ENCODE data around the gene MYO5C. TPM values are rescaled to one million over a fixed set of nuclear protein-coding genes. Genes with fewer than 3 reads are reported as not detected.

MYO5C gene
- total RNA-seq, 1 experiment from 2014 or later, result 0.16 TPM

DNA sequence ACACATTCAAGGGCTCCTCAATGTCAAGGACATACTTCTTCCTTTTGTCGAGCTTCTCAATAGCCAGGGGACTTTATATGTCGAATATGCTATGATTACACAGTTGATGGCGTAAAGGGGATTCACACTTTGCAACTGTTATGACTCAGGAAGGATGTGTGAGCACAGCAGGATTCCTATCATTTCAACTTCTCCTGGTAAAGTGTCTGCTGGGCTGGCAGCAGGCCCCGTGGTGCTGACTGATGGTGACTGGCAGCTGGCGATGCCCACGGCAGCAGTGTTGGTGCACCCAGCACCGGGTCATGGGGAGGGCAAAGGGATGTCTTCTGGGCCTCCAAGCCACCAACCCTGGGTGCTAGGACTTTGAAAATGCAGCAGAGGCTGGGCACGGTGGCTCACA, 59.6 kb downstream of the MYO5C start:
- no peaks in the 10 kb centered on the region for H3K9me3 ChIP-seq (replicated peaks)
- H3K4me3 ChIP-seq, result no peak overlapping the region
- H3K27me3 ChIP-seq (replicated peaks), result no peaks in the 10 kb centered on the region
- peaks cover 14% of the 10 kb centered on the region for H3K4me1 ChIP-seq (replicated peaks)
- H3K27ac ChIP-seq, result no peak overlapping the region
- no peaks in the 10 kb centered on the region for H3K36me3 ChIP-seq
- DNase-seq (ENCODE audit: low read depth in 1 of 2, low spot score in 2 of 2), result no peak

GRCh38 chr15:52234596-52235541, 60.7 kb downstream of the MYO5C start:
- no peaks in the 10 kb centered on the region for H3K36me3 ChIP-seq
- H3K4me1 ChIP-seq (replicated peaks), result peaks cover 14% of the 10 kb centered on the region
- H3K4me3 ChIP-seq, result no peak overlapping the region
- no peaks in the 10 kb centered on the region for H3K9me3 ChIP-seq (replicated peaks)
- no peaks in the 10 kb centered on the region for H3K27me3 ChIP-seq (replicated peaks)
- DNase-seq (ENCODE audit: low read depth in 1 of 2, low spot score in 2 of 2), result no peak
- no peak overlapping the region for H3K27ac ChIP-seq

DNA sequence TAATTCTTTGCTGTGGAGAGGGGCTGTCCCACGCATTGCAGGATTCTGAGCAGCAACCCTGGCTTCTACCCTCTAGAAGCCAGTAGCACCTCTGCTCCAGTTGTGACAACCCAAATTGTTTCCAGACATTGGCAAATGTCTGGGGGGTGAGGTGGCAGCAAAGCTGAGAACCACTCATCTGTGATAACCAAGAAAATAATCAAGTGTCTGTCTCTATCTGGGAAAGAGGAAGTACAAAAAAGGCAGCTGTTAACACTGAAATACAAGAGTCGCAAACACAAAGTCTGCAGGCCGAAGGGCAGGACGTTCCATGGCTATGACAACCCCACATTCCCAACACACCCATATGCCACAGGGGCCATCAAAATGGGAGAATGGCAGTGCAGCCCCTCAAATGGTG, 62.2 kb downstream of the MYO5C start:
- Histone ChIP-seq H3K36me3 (no peaks in the 10 kb centered on the region), H3K27me3 (replicated peaks) (no peaks in the 10 kb centered on the region), H3K27ac (no peak overlapping the region), H3K4me3 (no peak overlapping the region), H3K9me3 (replicated peaks) (no peaks in the 10 kb centered on the region), H3K4me1 (replicated peaks) (peaks cover 14% of the 10 kb centered on the region)
- DNase-seq (ENCODE audit: low read depth in 1 of 2, low spot score in 2 of 2), result no peak

- Histone ChIP-seq H3K9me3 (replicated peaks) (no peaks in the 10 kb centered on the region), H3K36me3 (no peaks in the 10 kb centered on the region), H3K4me1 (replicated peaks) (peaks cover 18% of the 10 kb centered on the region), H3K27me3 (replicated peaks) (no peaks in the 10 kb centered on the region), H3K27ac (no peak overlapping the region), H3K4me3 (no peak overlapping the region)
- DNase-seq (ENCODE audit: low read depth in 1 of 2, low spot score in 2 of 2), result no peak
Measured at GRCh38 chr15:52232327-52232726, 63.3 kb downstream of the MYO5C start.

DNA sequence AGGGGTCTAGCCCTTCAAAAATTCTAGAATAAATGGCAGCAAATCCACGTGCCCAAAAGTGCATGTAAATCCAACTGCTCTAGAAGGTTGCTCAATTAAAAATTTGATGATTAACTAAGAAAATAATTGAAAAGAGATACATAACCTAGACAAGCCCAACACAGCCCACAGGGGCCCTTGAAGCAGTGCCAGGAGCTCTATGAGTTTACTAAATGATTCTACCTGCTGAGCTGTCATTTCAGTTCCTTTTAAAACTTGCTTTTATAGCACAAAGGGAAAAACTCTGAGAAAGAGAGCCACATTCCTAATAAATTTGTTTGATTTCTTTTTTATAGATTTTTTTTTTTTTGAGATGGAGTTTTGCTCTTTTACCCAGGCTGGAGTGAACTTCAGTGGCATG, 65.5 kb downstream of the MYO5C start:
- no peaks in the 10 kb centered on the region for H3K27me3 ChIP-seq (replicated peaks)
- H3K9me3 ChIP-seq (replicated peaks), result no peaks in the 10 kb centered on the region
- no peak overlapping the region for H3K27ac ChIP-seq
- DNase-seq (ENCODE audit: low read depth in 1 of 2, low spot score in 2 of 2), result no peak
- H3K36me3 ChIP-seq, result no peaks in the 10 kb centered on the region
- H3K4me1 ChIP-seq (replicated peaks), result peaks cover 20% of the 10 kb centered on the region
- no peak overlapping the region for H3K4me3 ChIP-seq

GRCh38 chr15:52228921-52229320, 66.7 kb downstream of the MYO5C start:
- H3K27me3 ChIP-seq (replicated peaks), result no peaks in the 10 kb centered on the region
- H3K4me1 ChIP-seq (replicated peaks), result peaks cover 28% of the 10 kb centered on the region
- no peak for DNase-seq (ENCODE audit: low read depth in 1 of 2, low spot score in 2 of 2)
- no peak overlapping the region for H3K27ac ChIP-seq
- H3K36me3 ChIP-seq, result no peaks in the 10 kb centered on the region
- no peaks in the 10 kb centered on the region for H3K9me3 ChIP-seq (replicated peaks)
- H3K4me3 ChIP-seq, result no peak overlapping the region

- DNase-seq (ENCODE audit: low read depth in 1 of 2, low spot score in 2 of 2), result peak; percentile 73 to 76
- H3K27me3 ChIP-seq (replicated peaks), result no peaks in the 10 kb centered on the region
Measured at GRCh38 chr15:52227456-52227855, 68.1 kb downstream of the MYO5C start.

DNA sequence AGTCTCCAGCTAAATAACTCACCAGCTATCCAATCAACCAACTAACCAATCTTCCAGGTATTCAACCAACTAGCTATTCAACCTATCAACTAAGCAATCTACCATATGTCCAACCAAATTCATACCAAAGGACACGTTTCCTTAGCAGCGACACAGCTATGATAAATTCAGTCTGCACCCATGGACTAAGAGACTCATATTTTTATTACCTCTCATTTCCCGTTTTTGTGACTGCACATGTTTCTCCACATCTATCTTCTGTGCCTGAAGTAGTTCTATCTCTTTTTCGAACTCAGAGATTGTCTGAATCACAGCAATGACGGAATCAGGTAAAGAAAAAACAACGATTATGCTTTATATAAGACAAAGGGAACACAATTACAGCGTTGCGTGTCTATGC, 70.4 kb downstream of the MYO5C start:
- Histone ChIP-seq H3K4me3 (no peak overlapping the region), H3K4me1 (replicated peaks) (peaks cover 22% of the 10 kb centered on the region), H3K27me3 (replicated peaks) (no peaks in the 10 kb centered on the region), H3K9me3 (replicated peaks) (no peaks in the 10 kb centered on the region), H3K27ac (no peak overlapping the region), H3K36me3 (no peaks in the 10 kb centered on the region)
- DNase-seq (ENCODE audit: low read depth in 1 of 2, low spot score in 2 of 2), result no peak

More at GRCh38 chr15:52227456-52227855, 68.1 kb downstream of the MYO5C start:
- H3K4me1 ChIP-seq (replicated peaks), result peaks cover 20% of the 10 kb centered on the region
- H3K4me3 ChIP-seq, result no peak overlapping the region
- H3K27ac ChIP-seq, result no peak overlapping the region
- H3K9me3 ChIP-seq (replicated peaks), result no peaks in the 10 kb centered on the region
- H3K36me3 ChIP-seq, result no peaks in the 10 kb centered on the region

- Histone ChIP-seq H3K4me1 (replicated peaks) (peaks cover 32% of the 10 kb centered on the region), H3K4me3 (no peak overlapping the region), H3K27me3 (replicated peaks) (no peaks in the 10 kb centered on the region), H3K9me3 (replicated peaks) (no peaks in the 10 kb centered on the region), H3K36me3 (no peaks in the 10 kb centered on the region), H3K27ac (no peak overlapping the region)
- peak in 1 of 2 experiments; percentile 25 for DNase-seq (ENCODE audit: low read depth in 1 of 2, low spot score in 2 of 2)
Measured at GRCh38 chr15:52224211-52224610, 71.4 kb downstream of the MYO5C start.

DNA sequence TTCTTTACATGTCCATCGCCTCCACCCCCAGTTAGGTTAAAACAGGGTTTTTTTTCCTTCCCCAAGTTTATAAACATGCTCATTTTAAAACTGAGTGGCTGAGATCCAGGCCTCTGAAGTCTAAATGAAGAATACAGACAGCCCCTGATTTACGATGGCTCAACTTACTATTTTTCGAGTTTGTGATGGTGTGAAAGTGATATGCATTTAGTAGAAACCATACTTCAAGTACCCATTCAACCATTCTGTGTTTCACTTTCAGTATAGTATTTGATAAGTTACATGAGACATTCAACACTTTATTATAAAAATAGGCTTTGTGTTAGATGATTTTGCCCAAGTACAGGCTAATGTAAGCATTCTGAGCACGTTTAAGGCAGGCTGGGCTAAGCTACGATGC, 73.9 kb downstream of the MYO5C start:
- Histone ChIP-seq H3K27me3 (replicated peaks) (no peaks in the 10 kb centered on the region), H3K4me1 (replicated peaks) (peaks cover 31% of the 10 kb centered on the region), H3K36me3 (no peaks in the 10 kb centered on the region), H3K9me3 (replicated peaks) (no peaks in the 10 kb centered on the region), H3K4me3 (no peak overlapping the region), H3K27ac (no peak overlapping the region)
- no peak for DNase-seq (ENCODE audit: low read depth in 1 of 2, low spot score in 2 of 2)

DNA sequence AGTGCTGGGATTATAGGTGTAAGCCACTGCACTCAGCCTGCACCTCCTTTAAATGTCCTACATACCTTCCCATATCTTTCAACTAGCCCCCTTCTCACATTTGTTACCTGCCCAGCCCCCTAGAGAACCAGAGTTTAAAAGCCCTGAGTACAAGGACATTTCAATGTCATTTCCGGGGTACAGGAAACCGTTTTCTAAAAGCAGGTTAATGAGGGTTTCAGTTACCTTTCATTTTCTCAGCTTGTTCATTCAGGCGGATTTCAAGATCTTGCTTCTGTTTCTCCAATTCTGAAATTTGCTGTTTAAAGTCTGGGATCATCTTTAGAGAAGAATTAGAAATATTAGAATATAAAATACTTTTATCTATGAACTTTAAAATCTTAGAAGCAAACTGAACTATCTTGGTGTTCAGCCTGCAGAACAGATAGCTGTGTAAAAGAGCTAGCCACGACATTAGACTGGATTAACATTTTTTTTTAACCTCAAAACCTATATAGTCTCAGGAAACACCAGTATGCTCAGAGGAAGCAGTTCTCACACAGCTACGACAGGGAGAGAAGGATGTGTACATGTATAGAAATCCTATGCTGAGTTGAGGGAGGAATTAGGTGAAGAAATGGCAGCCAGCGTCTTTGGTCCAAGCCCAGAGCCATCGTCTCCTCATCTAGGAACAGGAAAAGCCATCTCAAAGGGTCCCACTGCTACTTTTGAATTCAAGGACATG, 74.5 kb downstream of the MYO5C start:
- H3K4me3 ChIP-seq, result no peak overlapping the region
- H3K4me1 ChIP-seq (replicated peaks), result peaks cover 31% of the 10 kb centered on the region
- DNase-seq (ENCODE audit: low read depth in 1 of 2, low spot score in 2 of 2), result no peak
- no peak overlapping the region for H3K27ac ChIP-seq
- H3K9me3 ChIP-seq (replicated peaks), result no peaks in the 10 kb centered on the region
- H3K27me3 ChIP-seq (replicated peaks), result no peaks in the 10 kb centered on the region
- no peaks in the 10 kb centered on the region for H3K36me3 ChIP-seq

DNA sequence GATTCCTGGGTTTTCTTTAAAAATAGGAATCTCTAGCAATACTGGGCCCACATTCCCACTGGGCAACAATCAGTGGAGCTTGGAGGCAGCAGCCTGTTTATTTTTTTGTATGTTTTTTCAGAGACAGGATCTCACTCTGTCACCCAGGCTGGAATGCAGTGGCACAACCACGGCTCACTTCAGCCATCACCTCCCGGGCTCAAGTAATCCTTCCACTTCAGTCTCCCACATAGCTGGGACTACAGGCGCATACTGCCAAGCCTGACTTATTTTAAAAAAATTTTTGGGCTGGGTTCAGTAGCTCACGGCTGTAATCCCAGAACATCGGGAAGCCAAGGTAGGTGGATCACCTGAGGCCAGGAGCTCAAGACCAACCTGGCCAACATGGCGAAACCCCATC, 75.4 kb downstream of the MYO5C start:
- H3K27ac ChIP-seq, result no peak overlapping the region
- DNase-seq (ENCODE audit: low read depth in 1 of 2, low spot score in 2 of 2), result peak; percentile 67 to 72

DNA sequence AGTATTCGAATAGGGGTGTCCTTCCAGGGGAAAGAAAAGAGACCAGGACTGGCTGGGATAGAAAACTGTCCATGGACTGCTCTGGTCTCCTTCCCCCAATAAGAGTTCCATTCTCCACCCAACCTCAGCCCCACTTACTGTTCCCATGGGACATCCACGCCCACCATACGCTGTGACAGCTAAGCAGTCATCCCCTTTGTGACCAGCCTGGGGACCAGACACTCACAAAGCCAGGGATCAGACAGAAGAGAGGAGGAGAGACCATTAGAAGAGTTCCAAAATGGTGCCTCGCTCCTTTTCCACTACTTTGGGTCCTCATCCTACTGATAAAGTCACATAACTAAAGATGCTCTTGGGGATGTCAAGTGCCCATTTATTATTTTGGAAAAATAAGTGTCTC, 76.8 kb downstream of the MYO5C start:
- Histone ChIP-seq H3K9me3 (replicated peaks) (no peaks in the 10 kb centered on the region), H3K36me3 (no peaks in the 10 kb centered on the region), H3K27ac (no peak overlapping the region), H3K27me3 (replicated peaks) (no peaks in the 10 kb centered on the region), H3K4me1 (replicated peaks) (peaks cover 30% of the 10 kb centered on the region), H3K4me3 (no peak overlapping the region)
- DNase-seq (ENCODE audit: low read depth in 1 of 2, low spot score in 2 of 2), result no peak

More for the DNA sequence above, 75.4 kb downstream of the MYO5C start:
- no peaks in the 10 kb centered on the region for H3K36me3 ChIP-seq
- H3K27me3 ChIP-seq (replicated peaks), result no peaks in the 10 kb centered on the region
- no peaks in the 10 kb centered on the region for H3K9me3 ChIP-seq (replicated peaks)
- H3K4me1 ChIP-seq (replicated peaks), result peaks cover 31% of the 10 kb centered on the region
- no peak overlapping the region for H3K4me3 ChIP-seq

DNA sequence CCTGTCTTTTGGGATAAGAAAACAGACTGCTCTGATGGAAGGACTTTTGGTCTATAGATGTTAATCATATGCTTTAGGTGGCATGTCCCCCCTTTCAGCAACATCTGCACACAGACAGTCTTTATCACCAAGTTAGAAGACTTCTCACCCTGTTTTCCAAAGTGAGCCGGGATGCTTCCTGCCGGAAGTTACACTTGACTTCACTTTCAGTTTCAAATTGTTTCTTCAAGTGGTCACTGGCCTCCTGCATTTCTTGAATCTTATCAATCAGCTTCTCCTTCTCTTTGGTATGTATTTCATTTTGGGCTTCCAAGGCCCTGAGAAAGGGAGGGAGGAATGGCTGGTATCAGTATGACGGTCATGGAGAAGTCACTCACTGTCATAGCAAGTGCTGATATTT, 77.2 kb downstream of the MYO5C start:
- Histone ChIP-seq H3K27me3 (replicated peaks) (no peaks in the 10 kb centered on the region), H3K36me3 (no peaks in the 10 kb centered on the region), H3K27ac (no peak overlapping the region), H3K4me3 (no peak overlapping the region), H3K4me1 (replicated peaks) (peaks cover 34% of the 10 kb centered on the region), H3K9me3 (replicated peaks) (no peaks in the 10 kb centered on the region)
- no peak for DNase-seq (ENCODE audit: low read depth in 1 of 2, low spot score in 2 of 2)

Measured in SJSA1 (cell line).